Natural killer cell (primary cell): ENCODE measurements around the gene TDRKH. TPM values are rescaled to one million over a fixed set of nuclear protein-coding genes. Genes with fewer than 3 reads are reported as not detected.

Experiments used
- ATAC-seq, 3 donors: fragments of 150-1000 bp in 2 of 3; fragments of 200-7000 bp in 1 of 3; cut with Tn5 transposase; 1 replicate in 1 of 3; 2 replicates in 2 of 3; pipeline ENCODE4 v1.10.0; 2021; ENCODE audit warnings: mild to moderate bottlenecking in 2 of 3, moderate library complexity in 2 of 3
- DNase-seq, 2 donors: peaks; one replicate each; pipeline versions ENCODE4 v3.0.0 to v3.0.0-alpha.2; 2013 to 2021; ENCODE audit warnings: mixed read lengths in 1 of 2
- H3K27ac ChIP-seq: one replicate; pipeline ENCODE4 v1.5.1; 2013; ENCODE audit warnings: mild to moderate bottlenecking, low read length
- H3K27me3 ChIP-seq: one replicate; pipeline ENCODE4 v1.6.1; 2013; ENCODE audit warnings: low read length; ENCODE audit not compliant: control insufficient read depth, insufficient read depth
- H3K36me3 ChIP-seq: one replicate; pipeline ENCODE4 v1.6.1; 2013; ENCODE audit warnings: low read length; ENCODE audit not compliant: control insufficient read depth, insufficient read depth
- H3K4me1 ChIP-seq: one replicate; pipeline ENCODE4 v1.6.1; 2013; ENCODE audit warnings: low read length; ENCODE audit not compliant: control insufficient read depth, insufficient read depth
- H3K4me3 ChIP-seq: one replicate; pipeline ENCODE4 v1.5.1; 2013; ENCODE audit warnings: low read length
- H3K9me3 ChIP-seq: one replicate; pipeline ENCODE4 v1.6.1; 2013; ENCODE audit warnings: low read length; ENCODE audit not compliant: control insufficient read depth, insufficient read depth
- H3K27ac Mint-ChIP-seq, 2 donors: one replicate each; pipeline ENCODE4 v1.8.0; 2022; ENCODE audit warnings: mild to moderate bottlenecking in 2 of 2, mixed read lengths in 2 of 2, moderate library complexity in 1 of 2
- H3K27me3 Mint-ChIP-seq, 2 donors: one replicate each; pipeline ENCODE4 v1.8.0; 2022; ENCODE audit warnings: low read depth in 2 of 2, mixed read lengths in 2 of 2
- H3K36me3 Mint-ChIP-seq: one replicate; pipeline ENCODE4 v1.8.0; 2022; ENCODE audit warnings: mixed read lengths
- H3K4me1 Mint-ChIP-seq, 2 donors: one replicate each; pipeline ENCODE4 v1.8.0; 2022; ENCODE audit warnings: mixed read lengths in 2 of 2
- H3K4me3 Mint-ChIP-seq: one replicate; pipeline ENCODE4 v1.8.0; 2022; ENCODE audit warnings: mild to moderate bottlenecking, moderate library complexity, mixed read lengths
- H3K9me3 Mint-ChIP-seq, 2 donors: one replicate each; pipeline ENCODE4 v1.8.0; 2022; ENCODE audit warnings: mixed read lengths in 2 of 2
- CTCF ChIP-seq: fragments of 200-600 bp; IDR thresholded peaks from one replicate; pipeline ENCODE4 v1.8.0; 2022; ENCODE audit warnings: antibody characterized with exemption
- WGBS: methylation state at CpG from one replicate; pipeline ENCODE4 v1.1.7; 2013; ENCODE audit warnings: missing lambda C conversion rate; ENCODE audit not compliant: insufficient coverage; 5-methylcytosine and 5-hydroxymethylcytosine counted together
- intact Hi-C: fragments of 100-400 bp; cut with micrococcal nuclease; formaldehyde crosslinking; loops from one replicate; pipeline ENCODE4 v1.14.2; 2022
- total RNA-seq, 4 donors: library from RNA; stranded (reverse); fragments of 120-200 nt in 1 of 4; gene quantifications; one replicate each; pipeline versions ENCODE4 v1.2.3 to v1.2.4, GENCODE V29; 2013 to 2022

Gene TDRKH
- total RNA-seq, 3 donors from 2014 or later (not counting 1 experiment from before 2014, with no cell fraction given): 6.3 to 14.5 (median 8.0) TPM

- H3K4me1 Mint-ChIP-seq: peaks cover 33 to 44% of the 10 kb centered on the region in 2 donors
- peak overlapping the region; percentile 57 for H3K27ac ChIP-seq
- DNase-seq (peak; percentile 40 to 73), ATAC-seq (peak; percentile 38 to 60 (median 40))
- H3K36me3 Mint-ChIP-seq: no peaks in the 10 kb centered on the region
- H3K27ac Mint-ChIP-seq: peak overlapping the region in 1 of 2 donors; percentile 85
- H3K9me3 Mint-ChIP-seq: no peaks in the 10 kb centered on the region
- peaks cover 54% of the 10 kb centered on the region for H3K4me1 ChIP-seq
- no peak for TF ChIP-seq CTCF
- no peaks in the 10 kb centered on the region for H3K9me3 ChIP-seq
- peaks cover 5% of the 10 kb centered on the region for H3K27me3 ChIP-seq
- WGBS: 2% methylated on average over 117 of the region's 117 CpGs
- H3K36me3 ChIP-seq: no peaks in the 10 kb centered on the region
- H3K4me3 ChIP-seq: peak overlapping the region; percentile 47
- intact Hi-C loops: loop anchor here (5.0 kb wide), 1 partner anchor 306 kb away; no protein-coding TSS in a partner anchor
- peak overlapping the region; percentile 72 for H3K4me3 Mint-ChIP-seq
- H3K27me3 Mint-ChIP-seq: peaks cover 0 to 22% of the 10 kb centered on the region in 2 donors
Observed at GRCh38 chr1:151838222-151839081, 48.2 kb upstream of the TDRKH start.

GRCh38 chr1:151837884-151838221 lies 47.6 kb upstream of the TDRKH start:
- Mint-ChIP-seq H3K9me3 (no peaks in the 10 kb centered on the region), H3K4me3 (peak overlapping the region; percentile 92), H3K27me3 (peaks cover 0 to 24% of the 10 kb centered on the region in 2 donors), H3K36me3 (no peaks in the 10 kb centered on the region), H3K27ac (peak overlapping the region; percentile 72 to 86), H3K4me1 (peaks cover 33 to 47% of the 10 kb centered on the region in 2 donors)
- Histone ChIP-seq H3K27ac (peak overlapping the region; percentile 59), H3K4me1 (peaks cover 57% of the 10 kb centered on the region), H3K27me3 (peaks cover 5% of the 10 kb centered on the region), H3K36me3 (no peaks in the 10 kb centered on the region), H3K4me3 (peak overlapping the region; percentile 16), H3K9me3 (no peaks in the 10 kb centered on the region)
- DNase-seq (no peak), ATAC-seq (peak in 2 of 3 donors; percentile 1 to 14)
- intact Hi-C loops: loop anchor here (1.0 to 5.0 kb wide), 3 partner anchors 48 to 393 kb away; partner anchors contain the start of gene TDRKH
- TF ChIP-seq CTCF: no peak
- 6% methylated on average over 26 of the region's 26 CpGs for WGBS

- peaks cover 33 to 47% of the 10 kb centered on the region in 2 donors for H3K4me1 Mint-ChIP-seq
- no peaks in the 10 kb centered on the region for H3K9me3 ChIP-seq
- H3K9me3 Mint-ChIP-seq: no peaks in the 10 kb centered on the region
- peaks cover 57% of the 10 kb centered on the region for H3K4me1 ChIP-seq
- no peak for TF ChIP-seq CTCF
- H3K27ac ChIP-seq: peak overlapping the region; percentile 59
- ATAC-seq: peak; percentile 19 to 41 (median 19)
- peaks cover 0 to 24% of the 10 kb centered on the region in 2 donors for H3K27me3 Mint-ChIP-seq
- WGBS: 4% methylated on average over 2 of the region's 3 CpGs
- peak overlapping the region; percentile 92 for H3K4me3 Mint-ChIP-seq
- H3K27me3 ChIP-seq: peaks cover 5% of the 10 kb centered on the region
- peak overlapping the region; percentile 16 for H3K4me3 ChIP-seq
- H3K36me3 ChIP-seq: no peaks in the 10 kb centered on the region
- intact Hi-C loops: loop anchor here (1.0 to 5.0 kb wide), 3 partner anchors 47 to 392 kb away; partner anchors contain the start of gene TDRKH
- DNase-seq: peak in 1 of 2 donors; percentile 65
- no peaks in the 10 kb centered on the region for H3K36me3 Mint-ChIP-seq
- H3K27ac Mint-ChIP-seq: peak overlapping the region; percentile 72 to 86
Observed at GRCh38 chr1:151837197-151837596, 46.9 kb upstream of the TDRKH start.
